ENCODE data around the gene LAMA3.

Gene LAMA3

GRCh38 chr18:23941791-23942190 lies 252.5 kb downstream of the LAMA3 start:
- DNase-seq (ENCODE audit: low spot score), result no peak

- DNase-seq (ENCODE audit: low spot score), result no peak
These were observed 253.9 kb downstream of the LAMA3 start for GRCh38 chr18:23943104-23943503.

- DNase-seq (ENCODE audit: low spot score), result no peak
These were observed 254.8 kb downstream of the LAMA3 start for GRCh38 chr18:23943903-23944624.

GRCh38 chr18:23945416-23946079 lies 256.3 kb downstream of the LAMA3 start:
- DNase-seq (ENCODE audit: low spot score), result no peak

GRCh38 chr18:23949863-23950262 lies 260.6 kb downstream of the LAMA3 start:
- no peak for DNase-seq (ENCODE audit: low spot score)

GRCh38 chr18:23950644-23951043 lies 261.4 kb downstream of the LAMA3 start:
- no peak for DNase-seq (ENCODE audit: low spot score)

GRCh38 chr18:23951206-23951605 lies 262.0 kb downstream of the LAMA3 start:
- DNase-seq (ENCODE audit: low spot score), result no peak

- DNase-seq (ENCODE audit: low spot score), result no peak
These were observed 264.7 kb downstream of the LAMA3 start for GRCh38 chr18:23953984-23954383.

- DNase-seq (ENCODE audit: low spot score), result no peak
These were observed 267.2 kb downstream of the LAMA3 start for GRCh38 chr18:23956483-23956882.

GRCh38 chr18:23958036-23958435 lies 268.8 kb downstream of the LAMA3 start:
- no peak for DNase-seq (ENCODE audit: low spot score)

- DNase-seq (ENCODE audit: low spot score), result no peak
These were observed 274.4 kb downstream of the LAMA3 start for GRCh38 chr18:23963443-23964165.

GRCh38 chr18:23964282-23965238 lies 275.3 kb downstream of the LAMA3 start:
- DNase-seq (ENCODE audit: low spot score), result no peak

GRCh38 chr18:23966909-23967308 lies 277.7 kb downstream of the LAMA3 start:
- DNase-seq (ENCODE audit: low spot score), result no peak

- no peak for DNase-seq (ENCODE audit: low spot score)
These were observed 278.3 kb downstream of the LAMA3 start for GRCh38 chr18:23967321-23968089.

- no peak for DNase-seq (ENCODE audit: low spot score)
These were observed 279.7 kb downstream of the LAMA3 start for GRCh38 chr18:23968638-23969604.

- no peak for DNase-seq (ENCODE audit: low spot score)
These were observed 280.4 kb downstream of the LAMA3 start for GRCh38 chr18:23969664-23970063.

GRCh38 chr18:23970161-23971096 lies 281.2 kb downstream of the LAMA3 start:
- no peak for DNase-seq (ENCODE audit: low spot score)

GRCh38 chr18:23971097-23971440 lies 281.8 kb downstream of the LAMA3 start:
- DNase-seq (ENCODE audit: low spot score), result no peak

- no peak for DNase-seq (ENCODE audit: low spot score)
These were observed 282.5 kb downstream of the LAMA3 start for GRCh38 chr18:23971666-23972230.
